HG03108 (cell line): ENCODE results near the gene NUBP1.
A peak's percentile ranks its signal among the peaks of the same experiment; 100 is the strongest.

Experiments used
- ATAC-seq: cut with Tn5 transposase; IDR thresholded peaks from one replicate; pipeline ENCODE4 v1.9.1; 2021; ENCODE audit warnings: moderate library complexity; ENCODE audit not compliant: unreplicated experiment

NUBP1 gene

DNA sequence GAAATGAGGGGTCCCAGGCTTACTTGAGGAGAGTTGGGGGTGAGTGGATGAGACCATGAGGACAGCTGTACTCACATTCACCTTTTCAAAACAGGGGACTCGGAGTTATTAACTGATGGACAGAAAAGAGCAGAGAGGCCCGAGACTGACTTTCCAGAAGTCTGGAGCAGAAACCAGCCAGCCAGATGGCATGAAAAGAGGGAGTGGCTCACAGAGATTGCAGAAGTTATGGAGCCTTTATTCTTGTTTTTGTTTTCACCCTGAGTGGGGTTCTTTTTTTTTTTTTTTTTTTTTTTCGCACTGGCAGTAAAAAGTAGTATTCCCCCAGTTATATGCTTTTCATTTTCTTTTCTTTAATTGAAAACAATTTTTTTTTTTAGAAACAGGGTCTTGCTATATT is 56.1 kb downstream of the NUBP1 start:
- ATAC-seq, result no peak

DNA sequence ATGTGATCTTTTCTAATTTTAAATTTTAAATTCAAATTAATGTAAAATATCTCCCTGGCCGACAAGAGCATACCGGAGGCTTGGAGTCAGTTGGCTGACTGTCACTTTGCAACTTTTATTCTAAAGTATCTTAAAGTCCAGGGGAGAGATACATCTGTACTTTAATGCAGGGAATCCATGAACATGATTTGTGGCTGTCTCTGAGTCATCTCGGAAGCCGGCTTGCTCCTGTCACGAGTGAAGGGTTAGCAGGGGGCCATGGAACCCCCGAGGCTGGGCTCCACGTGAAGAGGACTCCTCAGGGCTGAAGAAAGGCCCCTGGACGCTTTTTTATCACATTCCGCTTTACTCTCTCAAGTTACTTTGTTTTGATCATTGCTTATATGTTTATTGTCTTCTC is 61.7 kb downstream of the NUBP1 start:
- no peak for ATAC-seq

DNA sequence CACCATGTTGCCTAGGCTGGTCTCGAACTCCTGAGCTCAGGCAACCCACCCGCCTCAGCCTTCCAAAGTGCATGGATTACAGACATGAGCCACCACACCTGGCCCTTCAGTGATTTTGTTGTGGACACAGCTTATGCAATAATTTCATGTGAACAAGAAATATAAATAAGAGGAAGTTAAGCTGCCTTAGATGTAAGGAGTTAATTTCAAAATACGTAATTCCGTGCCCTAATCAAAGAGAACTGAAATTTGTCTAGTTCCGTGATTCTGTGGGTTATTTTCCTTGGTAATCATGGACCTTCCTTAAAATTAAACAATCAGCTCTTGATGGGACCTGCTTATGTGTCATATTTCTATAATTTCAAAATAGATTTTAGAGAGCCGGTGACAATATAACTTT is 63.1 kb downstream of the NUBP1 start:
- no peak for ATAC-seq

DNA sequence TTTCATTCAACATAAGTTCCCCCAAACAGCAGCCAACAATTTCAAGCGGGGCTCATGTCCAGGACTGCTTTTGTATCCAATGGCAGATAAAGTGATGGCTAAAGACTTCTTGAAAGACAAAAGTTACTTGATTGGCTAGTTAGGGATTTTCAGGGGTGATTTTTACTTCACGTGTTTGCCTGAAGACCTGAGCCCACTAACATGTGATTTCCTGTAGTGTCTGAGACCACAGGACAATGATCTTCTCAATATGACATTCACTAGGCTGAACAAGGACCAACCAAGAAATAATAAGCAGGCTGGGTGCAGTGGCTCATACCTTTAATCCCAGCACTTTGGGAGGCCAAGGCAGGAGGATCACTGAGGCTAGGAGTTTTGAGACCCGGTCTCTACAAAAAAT is 64.6 kb downstream of the NUBP1 start:
- no peak for ATAC-seq

DNA sequence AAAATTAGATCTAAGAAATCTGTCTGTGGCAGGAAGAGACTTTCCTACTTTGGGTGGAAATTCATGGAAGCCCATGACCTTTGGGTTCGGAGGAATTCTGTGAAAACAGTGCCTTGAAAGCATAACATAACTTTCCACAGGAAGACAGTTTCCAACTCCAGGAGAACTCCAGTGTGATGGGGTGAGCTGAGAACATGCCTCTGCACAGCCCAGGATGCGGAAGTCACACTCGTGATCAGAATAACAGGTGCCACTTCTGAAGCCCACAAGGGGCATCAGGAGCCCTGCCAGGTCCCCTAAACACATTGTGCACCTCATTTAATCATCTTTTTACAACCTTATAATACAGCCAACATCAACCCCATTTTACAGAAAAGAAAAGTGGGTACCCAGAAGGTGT is 65.2 kb downstream of the NUBP1 start:
- no peak for ATAC-seq

DNA sequence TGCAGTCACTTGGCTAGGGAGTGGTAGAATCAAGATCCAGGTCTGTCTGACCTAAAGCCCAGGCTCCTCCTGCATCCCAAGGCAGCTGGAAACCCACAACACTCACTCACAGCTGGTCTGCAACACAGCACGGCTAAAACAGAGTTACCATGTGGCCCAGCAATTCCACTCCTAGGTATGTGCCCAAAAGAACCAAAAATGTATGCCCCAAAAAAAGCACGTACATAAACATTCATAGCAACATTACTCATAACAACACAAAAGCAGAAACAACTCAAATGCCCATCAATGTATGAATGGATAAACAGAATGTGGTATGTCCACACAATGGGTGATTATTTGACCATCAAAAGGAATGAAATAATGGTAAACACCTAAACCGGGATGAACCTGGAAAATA is 66.1 kb downstream of the NUBP1 start:
- no peak for ATAC-seq

DNA sequence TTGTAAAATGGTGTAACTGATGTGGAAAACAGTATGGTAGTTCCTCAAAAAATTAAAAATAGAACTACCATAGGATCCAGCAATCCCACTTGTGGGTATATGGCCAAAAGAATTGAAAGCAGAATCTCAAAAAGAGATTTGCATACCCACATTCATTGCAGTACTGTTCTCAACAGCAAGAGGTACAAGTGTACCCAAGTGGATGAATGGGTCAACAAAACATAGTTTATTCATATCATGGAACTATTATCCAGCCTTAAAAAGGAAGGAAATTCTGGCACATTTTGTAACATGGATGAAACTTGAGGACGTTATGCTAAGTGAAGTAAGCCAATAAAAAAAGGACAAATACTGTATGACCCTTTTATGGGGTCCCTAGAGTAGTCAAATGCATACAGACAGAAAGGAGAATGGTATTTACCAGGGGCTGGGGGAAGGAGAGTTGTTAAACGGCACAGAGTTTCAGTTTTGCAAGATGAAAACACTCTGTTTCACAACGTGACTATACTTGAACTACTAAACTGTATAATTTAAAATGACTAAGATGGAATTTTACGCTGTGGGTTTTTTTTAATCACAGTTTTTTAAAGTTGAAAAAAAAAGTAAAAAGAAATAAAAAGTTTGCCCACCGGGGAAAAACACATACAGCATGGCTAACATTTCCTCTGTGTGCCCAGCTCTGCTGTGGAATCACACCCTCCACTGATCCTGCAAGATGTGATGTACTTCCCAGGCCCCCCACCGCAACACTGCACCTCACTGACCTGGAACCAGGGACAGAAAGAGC is 68.9 kb downstream of the NUBP1 start:
- peak; percentile 71 for ATAC-seq

DNA sequence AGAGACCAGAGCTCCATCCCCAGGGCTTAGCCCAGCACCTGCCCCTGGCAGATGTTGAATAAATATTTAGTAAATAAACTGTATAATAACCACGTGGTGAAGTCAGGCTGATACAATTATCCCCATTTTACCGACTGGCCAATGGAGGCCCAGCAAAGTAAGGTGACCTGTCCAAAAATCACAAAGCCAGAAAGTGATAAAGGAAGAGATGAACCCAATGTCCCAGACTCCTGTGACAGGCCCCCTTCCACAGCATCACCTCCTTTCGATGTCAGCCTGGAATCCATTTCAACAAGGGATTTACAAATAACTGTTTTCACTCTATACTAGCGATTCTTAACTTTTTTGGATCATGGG is 69.4 kb downstream of the NUBP1 start:
- no peak for ATAC-seq

DNA sequence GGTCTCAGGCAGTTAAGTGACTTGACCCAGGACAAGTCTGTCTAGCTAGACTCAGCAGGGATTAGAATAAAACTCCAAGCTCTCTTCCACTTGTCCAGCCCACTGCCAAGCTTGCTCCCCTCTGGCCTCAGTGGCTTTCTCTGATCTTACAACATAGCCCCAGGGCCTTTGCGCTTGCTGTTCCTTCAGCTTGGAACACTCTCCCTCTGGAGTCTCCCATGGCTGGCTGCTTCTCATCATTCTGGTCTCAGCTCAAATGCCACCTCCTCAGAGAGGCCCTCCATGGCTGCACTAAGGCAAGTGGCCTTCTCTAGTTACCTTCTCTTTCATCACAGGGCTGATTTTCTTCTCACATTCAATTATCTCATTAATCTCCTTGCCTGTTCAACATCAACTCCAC is 73.9 kb downstream of the NUBP1 start:
- ATAC-seq, result no peak

DNA sequence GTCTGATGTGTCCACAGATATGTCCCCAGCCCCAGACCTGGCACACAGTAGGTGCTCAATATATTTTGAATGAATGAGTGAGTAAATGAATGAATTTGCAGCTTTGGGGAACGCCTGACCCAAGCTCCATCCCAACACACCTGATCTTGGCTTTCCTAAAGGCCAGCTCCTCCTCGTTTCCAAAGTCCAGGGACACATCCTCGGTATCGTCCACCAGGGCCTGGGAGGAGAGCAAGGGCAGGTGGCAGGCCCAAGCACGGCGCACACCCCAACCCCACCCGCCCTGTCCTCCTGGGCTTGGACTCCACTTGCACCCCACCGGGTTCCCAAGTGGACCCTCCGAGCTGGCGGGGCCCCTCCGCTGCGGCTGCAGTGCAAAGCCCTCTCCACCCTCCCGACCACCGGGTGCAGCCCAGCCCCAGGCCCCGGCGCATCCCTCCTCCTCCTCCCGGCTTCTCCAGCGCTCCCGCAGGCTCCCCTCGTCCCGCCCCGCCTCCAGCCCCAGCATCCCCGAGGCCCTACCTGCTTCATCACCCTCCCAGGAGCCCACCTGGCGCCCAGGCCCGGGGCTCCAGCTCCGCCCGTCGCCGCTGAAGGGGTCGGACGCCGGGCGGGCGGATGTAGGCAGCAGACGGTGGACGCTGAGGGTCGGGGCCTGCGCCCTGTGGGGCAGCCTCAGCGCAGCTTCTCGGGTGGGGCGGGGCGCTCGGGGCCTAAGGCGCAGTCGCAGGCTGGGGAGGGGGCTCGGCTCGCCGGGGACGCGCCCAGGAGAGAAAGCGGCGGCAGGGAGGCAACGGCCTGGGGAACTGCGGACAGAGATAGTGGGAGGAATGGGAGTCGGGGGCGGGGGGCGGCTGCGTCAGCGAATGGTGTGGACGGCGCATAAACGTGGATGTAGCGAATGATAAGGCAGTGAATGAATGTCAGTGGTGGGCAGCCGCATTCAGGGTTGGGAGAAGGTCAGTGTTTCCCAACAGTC is 74.6 kb downstream of the NUBP1 start, which contains the start of gene TVP23A:
TSS of gene TVP23A (minus strand) at position 832 of the 979 bp plus-strand sequence. CDS start at position 531, 301 bp downstream.
- ATAC-seq, result no peak
